Left lung (tissue), 10 donors: ENCODE data around the gene BRF1. TPM values are rescaled to one million over a fixed set of nuclear protein-coding genes. Genes with fewer than 3 reads are reported as not detected.

Experiments
- ATAC-seq: fragments of 200-7000 bp; cut with Tn5 transposase; one replicate; pipeline ENCODE4 v1.9.1; 2020; ENCODE audit warnings: moderate library complexity
- DNase-seq, 4 donors: peaks; one replicate each; pipeline ENCODE4 v3.0.0-alpha.2; 2013 to 2020
- H3K27ac ChIP-seq, 2 donors: fragments of 200-600 bp; sonication (generic) in 1 of 2; one replicate each; pipeline versions ENCODE4 v1.5.0 to v1.8.0; 2020 to 2021
- H3K27me3 ChIP-seq, 2 donors: fragments of 200-600 bp; sonication (generic) in 1 of 2; one replicate each; pipeline versions ENCODE4 v1.5.0 to v1.8.0; 2020 to 2021
- H3K36me3 ChIP-seq, 2 donors: fragments of 200-600 bp; sonication (generic) in 1 of 2; one replicate each; pipeline versions ENCODE4 v1.5.0 to v1.8.0; 2020 to 2021
- H3K4me1 ChIP-seq, 2 donors: fragments of 200-600 bp; one replicate each; pipeline ENCODE4 v1.8.0; 2021
- H3K4me3 ChIP-seq, 2 donors: fragments of 200-600 bp; sonication (generic) in 1 of 2; one replicate each; pipeline versions ENCODE4 v1.5.0 to v1.8.0; 2020 to 2021; ENCODE audit warnings: mild to moderate bottlenecking in 1 of 2
- H3K9me3 ChIP-seq, 2 donors: fragments of 200-600 bp; sonication (generic) in 1 of 2; one replicate each; pipeline versions ENCODE4 v1.5.0 to v1.8.0; 2020 to 2021
- CTCF ChIP-seq, 2 donors: fragments of 200-600 bp; sonication (generic) in 1 of 2; IDR thresholded peaks; one replicate each; pipeline versions ENCODE4 v1.5.0 to v1.8.0; 2021; ENCODE audit warnings: antibody characterized with exemption in 2 of 2
- intact Hi-C, 2 donors: fragments of 100-400 bp; cut with DNase I; formaldehyde crosslinking; loops; one replicate each; pipeline versions ENCODE4 v1.11.2 to v1.14.2; 2022
- polyA plus RNA-seq, 6 donors: library from polyadenylated mRNA; unstranded; fragments of 120-200 nt; gene quantifications; one replicate each; pipeline ENCODE4 v1.2.1, GENCODE V29; 2013; ENCODE audit not compliant: insufficient read length in 6 of 6
- total RNA-seq, 2 donors: library from RNA; stranded (reverse); fragmentation: NEBNext Ultra II Directional; extraction: Animal tissue kit (Norgen Biotek cat#: 25700); gene quantifications; one replicate each; pipeline ENCODE4 v1.2.1, GENCODE V29; 2021
- donor health status: DM: no; HTN: yes; CAD: no.
- donor health status: DM: no; HTN: no; CAD: no.

BRF1 gene
- total and polyA plus RNA-seq, 8 donors: 32.7 to 45.1 (median 34.9) TPM

- H3K27ac ChIP-seq: no peak overlapping the region
Observed at GRCh38 chr14:105212541-105213300, 88.1 kb downstream of the BRF1 start.

GRCh38 chr14:105211758-105212089 lies 89.1 kb downstream of the BRF1 start:
- intact Hi-C loops: loop anchor here in 1 of 2 donors (10.0 kb wide), 1 partner anchor 53 kb away; no protein-coding TSS in a partner anchor
- ATAC-seq (no peak), DNase-seq (no peak)
- H3K4me3 ChIP-seq: no peak overlapping the region
- no peaks in the 10 kb centered on the region for H3K27me3 ChIP-seq
- no peaks in the 10 kb centered on the region for H3K4me1 ChIP-seq
- no peaks in the 10 kb centered on the region for H3K9me3 ChIP-seq
- no peak for TF ChIP-seq CTCF (IDR thresholded peaks at IDR 0.05)
- no peak overlapping the region for H3K27ac ChIP-seq
- peaks cover 0 to 60% of the 10 kb centered on the region in 2 donors for H3K36me3 ChIP-seq

More at GRCh38 chr14:105212541-105213300, 88.1 kb downstream of the BRF1 start:
- Histone ChIP-seq H3K9me3 (no peaks in the 10 kb centered on the region), H3K4me3 (no peak overlapping the region), H3K36me3 (peaks cover 0 to 70% of the 10 kb centered on the region in 2 donors), H3K27me3 (no peaks in the 10 kb centered on the region), H3K4me1 (no peaks in the 10 kb centered on the region)
- intact Hi-C loops: loop anchor here in 1 of 2 donors (10.0 kb wide), 1 partner anchor 52 kb away; no protein-coding TSS in a partner anchor
- no peak for TF ChIP-seq CTCF (IDR thresholded peaks at IDR 0.05)
- DNase-seq: no peak
- no peak for ATAC-seq

- intact Hi-C loops: loop anchor here in 1 of 2 donors (10.0 kb wide), 1 partner anchor 54 kb away; no protein-coding TSS in a partner anchor
- Histone ChIP-seq H3K4me1 (no peaks in the 10 kb centered on the region), H3K4me3 (no peak overlapping the region), H3K27ac (no peak overlapping the region), H3K27me3 (no peaks in the 10 kb centered on the region), H3K9me3 (no peaks in the 10 kb centered on the region), H3K36me3 (peaks cover 0 to 56% of the 10 kb centered on the region in 2 donors)
- no peak for TF ChIP-seq CTCF (IDR thresholded peaks at IDR 0.05)
- ATAC-seq (no peak), DNase-seq (no peak)
Observed at GRCh38 chr14:105211086-105211757, 89.6 kb downstream of the BRF1 start.

- intact Hi-C loops: loop anchor here in 1 of 2 donors (10.0 kb wide), 1 partner anchor 54 kb away; no protein-coding TSS in a partner anchor
Observed at GRCh38 chr14:105210266-105211025, 90.4 kb downstream of the BRF1 start.

More at GRCh38 chr14:105210266-105211025, 90.4 kb downstream of the BRF1 start:
- Histone ChIP-seq H3K36me3 (peaks cover 0 to 56% of the 10 kb centered on the region in 2 donors), H3K9me3 (no peaks in the 10 kb centered on the region), H3K4me1 (peaks cover 1 to 4% of the 10 kb centered on the region in 2 donors), H3K27me3 (no peaks in the 10 kb centered on the region), H3K4me3 (no peak overlapping the region), H3K27ac (no peak overlapping the region)
- no peak for ATAC-seq
- no peak for DNase-seq
- no peak for TF ChIP-seq CTCF (IDR thresholded peaks at IDR 0.05)
